ENCODE measurements around the gene ZSCAN18.

- TF ChIP-seq CTCF (IDR thresholded peaks at IDR 0.05; ENCODE audit: poor library complexity, severe bottlenecking) = no peak
- no peak for TF ChIP-seq SMC3 (conservative IDR thresholded peaks at IDR 0.05; ENCODE audit: poor library complexity)
- TF ChIP-seq TAF1 (IDR thresholded peaks at IDR 0.05; ENCODE audit: low read depth) = no peak
- TF ChIP-seq EZH2 (IDR thresholded peaks at IDR 0.05; ENCODE audit: borderline replicate concordance, insufficient read depth, low read length, poor library complexity, severe bottlenecking) = no peak
- TF ChIP-seq REST (IDR thresholded peaks at IDR 0.05; ENCODE audit: borderline replicate concordance) = no peak
Measured at GRCh38 chr19:58067240-58067912, 30.7 kb downstream of the ZSCAN18 start.

Measured in neural cell (in vitro differentiated cells).